C4-2B (cell line): ENCODE measurements around the gene CNTN4.
A peak's percentile ranks its signal among the peaks of the same experiment; 100 is the strongest.

Experiments
- H3K27ac ChIP-seq: fragments of 450-650 bp; 2 replicates; pipeline ENCODE4 v1.5.1; 2017
- CTCF ChIP-seq: fragments of 450-650 bp; conservative IDR thresholded peaks from 2 replicates; pipeline ENCODE4 v1.5.1; 2017; ENCODE audit warnings: mild to moderate bottlenecking
- ZFX ChIP-seq: fragments of 450-650 bp; IDR thresholded peaks from 2 replicates; pipeline ENCODE4 v1.6.1; 2017

CNTN4 gene

DNA sequence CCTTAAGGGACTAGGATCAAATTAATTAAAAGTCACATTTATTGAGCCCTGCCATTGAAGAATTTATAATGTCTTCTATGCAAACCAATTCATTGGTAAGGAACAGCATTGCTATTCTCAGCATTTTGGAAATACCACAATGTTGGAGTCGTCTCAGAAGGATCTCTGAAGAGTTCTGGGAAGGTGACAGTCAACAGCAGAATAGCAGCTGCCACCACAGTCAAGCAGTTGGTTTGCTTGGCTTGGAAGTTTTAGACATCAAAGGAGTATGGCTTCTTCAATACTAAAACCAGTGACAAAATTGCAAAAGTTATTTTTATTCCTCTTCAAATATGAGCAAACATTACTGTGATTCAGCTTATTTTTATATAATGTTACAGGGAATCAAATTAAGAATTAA, 167.9 kb downstream of the CNTN4 start:
- no peak overlapping the region for H3K27ac ChIP-seq
- TF ChIP-seq ZFX (no peak), CTCF (no peak)

DNA sequence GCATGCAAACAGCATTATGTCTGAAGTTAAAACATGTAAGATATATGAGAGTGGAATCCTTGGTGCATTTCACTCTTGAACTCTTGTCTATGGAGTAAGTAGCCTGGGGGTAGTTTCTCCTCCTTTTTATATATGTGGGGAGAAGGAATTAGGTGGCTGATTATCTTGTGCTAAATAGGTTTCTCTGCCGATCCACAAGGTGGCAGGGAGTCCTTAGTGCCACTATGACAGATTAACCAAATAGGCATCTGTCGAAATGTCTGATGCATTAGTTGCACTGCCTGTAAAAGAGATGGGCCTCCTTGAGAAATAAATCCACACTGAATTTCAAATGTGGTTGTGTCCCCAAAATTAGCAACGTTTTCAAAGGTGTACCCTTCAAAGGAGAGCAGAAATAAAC, 170.1 kb downstream of the CNTN4 start:
- no peak for TF ChIP-seq ZFX
- TF ChIP-seq CTCF, result peak; percentile 23
- no peak overlapping the region for H3K27ac ChIP-seq

- H3K27ac ChIP-seq, result no peak overlapping the region
- TF ChIP-seq CTCF (no peak), ZFX (no peak)
Measured at GRCh38 chr3:2274526-2274925, 175.9 kb downstream of the CNTN4 start.

DNA sequence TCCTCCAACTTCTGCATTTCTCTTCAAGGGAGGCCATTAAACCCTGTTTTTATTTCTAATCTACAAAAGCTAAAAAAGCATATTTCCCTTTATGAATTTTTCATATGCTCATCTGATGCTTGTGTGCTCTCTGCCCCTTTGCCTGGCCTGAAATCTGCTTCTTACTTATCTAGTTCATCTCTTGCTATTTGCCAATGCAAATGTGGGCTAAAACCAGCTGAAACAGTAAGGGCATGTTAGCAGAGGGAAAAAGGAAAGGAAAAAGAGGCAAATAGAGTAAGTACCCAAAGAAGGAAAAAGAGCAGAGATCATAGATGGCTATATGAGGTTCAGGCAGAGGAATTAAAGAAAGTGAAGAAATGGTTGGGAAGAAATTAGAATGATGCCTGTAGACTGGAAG, 185.2 kb downstream of the CNTN4 start:
- no peak overlapping the region for H3K27ac ChIP-seq
- TF ChIP-seq ZFX (no peak), CTCF (no peak)

DNA sequence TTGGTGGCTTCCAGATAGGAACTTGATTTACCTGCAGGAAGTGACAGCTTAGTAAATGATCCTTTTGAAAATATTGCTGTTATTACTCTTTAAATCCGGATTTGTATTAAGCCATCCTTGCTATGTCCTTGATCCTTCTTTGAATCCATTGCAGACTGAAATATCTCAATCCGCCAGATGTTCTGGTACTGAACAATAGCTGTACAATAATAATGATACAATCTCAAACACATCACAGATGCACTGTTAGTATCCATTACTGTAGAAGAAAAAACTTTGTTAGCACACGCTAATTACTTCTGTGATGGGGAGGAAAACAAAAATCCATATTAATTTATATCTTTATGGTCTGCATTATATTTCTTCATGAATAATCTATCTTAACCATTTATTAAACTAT, 202.3 kb downstream of the CNTN4 start:
- H3K27ac ChIP-seq, result no peak overlapping the region
- no peak for TF ChIP-seq CTCF
- no peak for TF ChIP-seq ZFX

DNA sequence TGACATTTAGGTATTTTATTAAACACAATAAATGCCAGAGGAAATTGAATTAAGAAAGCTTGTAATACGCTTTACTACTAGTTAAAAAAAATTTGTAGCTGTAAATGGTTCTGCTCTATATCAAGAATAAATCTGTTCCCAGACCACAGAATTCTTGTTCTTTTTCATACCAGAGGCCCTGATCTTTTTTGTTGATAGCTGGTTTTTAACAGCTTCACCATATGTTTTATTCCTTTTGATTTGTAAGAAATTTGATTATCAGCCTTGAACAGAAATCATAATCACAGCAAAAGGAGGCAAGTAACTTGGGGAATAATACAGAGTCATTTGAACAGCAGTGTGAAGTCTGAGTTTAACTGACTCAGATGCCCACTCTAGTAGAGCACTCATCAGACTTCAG, 202.7 kb downstream of the CNTN4 start:
- H3K27ac ChIP-seq, result no peak overlapping the region
- no peak for TF ChIP-seq ZFX
- TF ChIP-seq CTCF, result no peak

GRCh38 chr3:2303566-2303965, 204.9 kb downstream of the CNTN4 start:
- TF ChIP-seq CTCF, result no peak
- TF ChIP-seq ZFX, result no peak
- no peak overlapping the region for H3K27ac ChIP-seq
